LNCAP (cell line): Measurements from ENCODE around the gene SC5D.

Source experiments
- TF ChIP-seq, protein P1 (sequence below): fragments of 450-650 bp; IDR thresholded peaks from 2 replicates; pipeline ENCODE4 v1.5.1; 2017; ENCODE audit warnings: mild to moderate bottlenecking

SC5D gene

DNA sequence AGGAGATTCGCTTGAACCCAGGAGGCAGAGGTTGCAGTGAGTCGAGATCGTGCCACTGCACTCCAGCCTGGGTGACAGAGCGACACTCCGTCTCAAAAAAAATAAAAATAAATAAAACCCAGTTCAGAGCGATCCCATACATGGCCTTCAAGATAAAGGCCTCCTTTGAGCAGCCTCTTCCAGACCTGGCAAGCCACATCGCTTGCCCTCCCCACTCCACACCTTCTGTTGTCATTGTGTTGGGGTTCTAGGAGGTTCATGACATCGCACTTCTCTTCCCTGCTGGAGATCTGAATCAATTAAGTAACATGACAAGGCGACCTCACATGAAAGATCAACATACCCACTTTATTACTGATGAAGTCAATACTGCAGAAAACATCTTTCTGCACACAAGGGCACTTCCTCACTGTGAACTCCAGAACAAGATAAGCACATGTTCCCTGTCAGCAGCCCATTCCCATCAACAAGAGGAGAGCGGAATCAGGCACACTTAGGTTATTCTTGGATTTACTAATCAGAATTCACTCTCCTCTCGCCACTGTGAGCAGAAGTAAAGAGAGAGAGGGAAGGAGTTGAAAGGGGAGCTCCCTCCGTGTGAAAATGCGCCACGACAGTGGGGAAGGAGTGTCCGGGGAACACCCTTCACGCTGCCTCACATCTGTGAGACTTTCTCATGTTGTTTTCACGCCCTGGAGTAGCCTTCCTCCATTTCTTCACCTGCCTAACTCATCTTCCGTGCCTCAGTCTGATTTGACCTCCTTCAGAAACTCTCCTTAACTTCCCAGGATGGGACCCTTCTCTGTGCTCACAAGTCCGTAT is 38.3 kb downstream of the SC5D start:
- TF ChIP-seq, protein P1, sequence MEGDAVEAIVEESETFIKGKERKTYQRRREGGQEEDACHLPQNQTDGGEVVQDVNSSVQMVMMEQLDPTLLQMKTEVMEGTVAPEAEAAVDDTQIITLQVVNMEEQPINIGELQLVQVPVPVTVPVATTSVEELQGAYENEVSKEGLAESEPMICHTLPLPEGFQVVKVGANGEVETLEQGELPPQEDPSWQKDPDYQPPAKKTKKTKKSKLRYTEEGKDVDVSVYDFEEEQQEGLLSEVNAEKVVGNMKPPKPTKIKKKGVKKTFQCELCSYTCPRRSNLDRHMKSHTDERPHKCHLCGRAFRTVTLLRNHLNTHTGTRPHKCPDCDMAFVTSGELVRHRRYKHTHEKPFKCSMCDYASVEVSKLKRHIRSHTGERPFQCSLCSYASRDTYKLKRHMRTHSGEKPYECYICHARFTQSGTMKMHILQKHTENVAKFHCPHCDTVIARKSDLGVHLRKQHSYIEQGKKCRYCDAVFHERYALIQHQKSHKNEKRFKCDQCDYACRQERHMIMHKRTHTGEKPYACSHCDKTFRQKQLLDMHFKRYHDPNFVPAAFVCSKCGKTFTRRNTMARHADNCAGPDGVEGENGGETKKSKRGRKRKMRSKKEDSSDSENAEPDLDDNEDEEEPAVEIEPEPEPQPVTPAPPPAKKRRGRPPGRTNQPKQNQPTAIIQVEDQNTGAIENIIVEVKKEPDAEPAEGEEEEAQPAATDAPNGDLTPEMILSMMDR = no peak

DNA sequence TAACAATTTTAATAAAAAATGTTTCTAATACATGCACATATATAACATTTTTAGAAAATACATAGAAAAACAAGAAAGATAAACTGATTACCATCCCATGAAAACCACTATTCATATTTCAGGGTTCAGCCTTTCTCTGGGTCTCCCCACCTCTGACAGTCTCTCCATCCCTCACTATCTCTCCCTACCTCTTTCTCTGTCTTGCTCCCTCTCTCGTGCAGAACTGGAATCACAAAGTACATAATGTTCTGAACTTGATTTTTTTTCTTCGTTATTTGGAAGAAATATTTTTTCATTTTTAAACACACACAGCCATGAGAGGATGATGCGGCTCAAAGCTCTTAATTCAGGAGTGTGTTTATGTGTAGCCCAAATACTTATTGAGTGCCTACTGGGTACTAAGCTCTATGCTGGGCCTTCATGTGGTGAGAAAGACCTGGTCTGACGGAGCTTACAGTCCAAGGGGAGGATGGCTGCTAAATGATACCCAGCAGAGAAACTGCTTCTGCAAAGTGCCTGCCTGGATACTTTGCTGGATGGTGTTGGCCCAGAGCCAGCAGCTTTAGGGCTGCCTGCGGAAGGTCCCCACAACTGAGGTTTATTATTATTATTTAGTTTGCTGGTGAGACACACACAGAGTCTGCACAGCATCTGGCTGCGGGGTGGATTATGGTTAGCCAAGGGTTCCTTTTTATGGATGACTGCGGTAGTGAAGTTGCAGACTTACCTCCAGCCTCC is 42.6 kb downstream of the SC5D start:
- TF ChIP-seq, protein P1 = peak; percentile 43

DNA sequence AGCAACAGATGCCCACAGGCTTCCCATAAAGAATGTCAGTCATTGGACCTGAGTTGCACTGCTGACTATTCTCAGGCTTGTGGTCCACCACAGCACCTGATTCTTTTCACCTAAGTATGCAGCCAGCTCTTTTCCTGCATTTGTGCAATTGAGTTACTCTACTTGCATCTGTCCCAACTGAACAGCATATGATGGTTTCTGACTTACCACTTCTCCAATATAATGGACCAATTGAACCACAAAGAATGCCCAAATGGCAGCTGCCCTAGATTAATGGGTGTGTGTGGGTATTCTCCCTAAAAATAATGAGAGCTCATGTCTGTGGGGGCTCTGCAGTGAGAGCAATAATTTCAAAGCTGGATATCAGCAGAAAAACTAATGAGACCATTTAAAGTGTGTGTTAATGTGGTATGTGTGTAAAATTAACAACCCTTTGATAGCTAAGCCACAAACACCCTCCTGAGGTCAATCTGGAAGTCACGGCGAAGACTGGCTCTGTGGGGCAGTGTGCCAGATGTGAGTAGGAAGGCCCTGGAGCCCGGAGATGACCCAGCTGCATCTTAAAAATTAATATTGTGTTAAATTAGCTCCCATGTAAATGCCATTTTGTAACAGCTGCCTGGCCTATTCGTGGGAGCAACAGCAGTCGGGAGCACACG is 43.8 kb downstream of the SC5D start:
- TF ChIP-seq, protein P1 = no peak

DNA sequence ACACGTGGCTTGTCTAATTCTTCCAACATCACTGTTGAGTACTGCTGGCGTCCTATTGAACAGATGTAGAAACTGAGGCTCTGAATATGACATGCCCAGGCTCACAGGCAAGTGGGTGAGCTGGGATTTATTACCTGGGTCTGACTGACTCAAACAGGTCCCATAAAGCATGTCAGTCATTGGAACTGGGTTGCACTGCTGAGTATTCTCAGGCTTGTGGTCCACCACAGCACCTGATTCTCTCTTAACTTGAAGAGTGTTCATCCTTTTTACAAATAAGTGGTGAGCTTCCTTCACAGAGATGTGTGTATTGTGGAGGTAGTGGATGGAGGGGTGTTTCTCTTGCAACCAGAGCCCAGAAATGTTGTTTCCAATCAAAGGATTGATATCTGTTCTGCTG is 44.5 kb downstream of the SC5D start:
- TF ChIP-seq, protein P1 = no peak

DNA sequence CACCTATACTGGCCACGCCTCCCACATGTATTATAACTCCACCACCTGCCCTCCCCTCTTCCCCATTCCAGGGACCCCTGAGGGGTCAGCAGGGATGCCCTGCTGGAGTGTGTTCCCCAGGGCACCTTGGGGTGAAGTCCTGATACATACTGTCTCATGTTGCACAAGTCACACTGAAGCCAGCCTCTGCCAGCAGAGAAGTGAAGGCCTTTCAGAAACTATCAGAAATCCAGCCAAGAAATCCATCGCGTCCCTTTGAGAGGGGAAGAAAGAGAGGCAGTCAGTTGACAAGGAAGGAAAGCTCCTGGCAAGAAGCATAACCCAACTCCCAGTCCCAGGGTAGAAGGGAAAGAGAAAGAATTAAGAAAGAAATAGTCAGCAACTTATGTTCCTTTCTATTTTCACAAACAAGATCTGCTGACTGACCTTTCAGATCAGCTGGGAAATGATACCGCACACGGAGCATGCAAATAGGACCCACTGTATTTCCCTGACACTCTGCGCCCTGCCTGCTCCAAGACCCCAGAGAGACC is 45.2 kb downstream of the SC5D start:
- TF ChIP-seq, protein P1 = no peak

DNA sequence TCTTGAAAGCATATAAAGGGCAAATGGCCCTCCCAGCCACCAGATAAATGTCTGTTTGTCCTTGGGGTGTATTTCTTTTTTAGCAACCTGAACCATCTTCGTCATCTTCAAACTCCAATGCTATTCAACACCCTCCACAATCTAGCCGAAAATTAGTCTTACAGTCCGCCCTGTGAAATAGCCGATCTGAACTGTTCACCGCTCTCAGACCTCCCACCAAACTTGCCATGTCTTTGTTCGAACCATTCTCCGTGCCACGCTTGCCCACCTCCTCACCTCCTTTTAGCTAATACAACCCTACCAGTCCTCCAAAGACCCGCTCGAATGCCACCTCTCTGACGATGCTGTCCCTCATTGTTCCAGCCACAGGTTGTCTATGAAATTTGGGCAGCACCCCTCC is 46.0 kb downstream of the SC5D start:
- TF ChIP-seq, protein P1 = no peak

DNA sequence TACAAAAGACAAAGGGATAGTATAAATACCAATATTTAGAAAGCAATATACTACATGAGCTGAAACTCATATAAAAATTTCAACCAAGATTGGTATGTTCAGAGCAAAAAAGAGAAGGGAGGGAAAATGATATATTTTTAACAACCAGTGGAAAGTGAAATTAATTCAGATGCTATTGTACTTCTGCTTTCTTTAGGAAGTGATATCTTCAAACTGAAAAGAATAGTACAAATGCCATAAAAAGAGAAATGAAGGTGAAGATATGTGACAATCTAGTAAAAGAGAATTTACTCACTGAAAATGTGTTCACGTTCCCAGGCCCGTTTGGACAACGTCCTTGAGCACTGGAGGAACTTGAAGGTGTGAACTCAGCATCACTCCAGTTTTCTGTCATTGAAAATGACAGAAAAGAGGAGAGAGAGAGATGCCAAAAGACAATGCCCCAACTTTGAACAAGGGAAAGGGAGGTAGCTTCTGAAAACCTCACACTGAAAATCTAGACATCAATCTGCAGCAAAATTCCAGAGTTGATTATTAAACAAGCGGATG is 47.5 kb downstream of the SC5D start:
- TF ChIP-seq, protein P1 = no peak
